RWPE1 (cell line): ENCODE data around the gene DEXI.
"Not testable (repeated sequence)": the region's sequence is repeated elsewhere in the genome, so short reads cannot be mapped to it uniquely, and the experiment has no call there.

Source experiments
- CTCF ChIA-PET: fragments of 350-600 bp; sonication (Branson Sonifier 250); formaldehyde crosslinking; extraction: SDS; loops from one replicate; lab custom pipeline; 2021; lab: Yijun Ruan, JAX
- POLR2A ChIA-PET: fragments of 400-600 bp; formaldehyde crosslinking; extraction: SDS; loops from one replicate; lab custom pipeline; 2020; ENCODE audit warnings: antibody characterized with exemption; ENCODE audit not compliant: low non-redundant PET; lab: Yijun Ruan, JAX
- DNase-seq: peaks from one replicate; pipeline ENCODE4 v3.0.0; 2012; ENCODE audit warnings: low spot score
- H3K27ac ChIP-seq: fragments of 450-650 bp; 2 replicates; pipeline ENCODE4 v1.5.1; 2017
- TF ChIP-seq, protein P1 (sequence below): fragments of 450-650 bp; conservative IDR thresholded peaks from 2 replicates; pipeline ENCODE4 v1.5.1; 2017; ENCODE audit warnings: low read depth, mild to moderate bottlenecking

The DEXI gene

DNA sequence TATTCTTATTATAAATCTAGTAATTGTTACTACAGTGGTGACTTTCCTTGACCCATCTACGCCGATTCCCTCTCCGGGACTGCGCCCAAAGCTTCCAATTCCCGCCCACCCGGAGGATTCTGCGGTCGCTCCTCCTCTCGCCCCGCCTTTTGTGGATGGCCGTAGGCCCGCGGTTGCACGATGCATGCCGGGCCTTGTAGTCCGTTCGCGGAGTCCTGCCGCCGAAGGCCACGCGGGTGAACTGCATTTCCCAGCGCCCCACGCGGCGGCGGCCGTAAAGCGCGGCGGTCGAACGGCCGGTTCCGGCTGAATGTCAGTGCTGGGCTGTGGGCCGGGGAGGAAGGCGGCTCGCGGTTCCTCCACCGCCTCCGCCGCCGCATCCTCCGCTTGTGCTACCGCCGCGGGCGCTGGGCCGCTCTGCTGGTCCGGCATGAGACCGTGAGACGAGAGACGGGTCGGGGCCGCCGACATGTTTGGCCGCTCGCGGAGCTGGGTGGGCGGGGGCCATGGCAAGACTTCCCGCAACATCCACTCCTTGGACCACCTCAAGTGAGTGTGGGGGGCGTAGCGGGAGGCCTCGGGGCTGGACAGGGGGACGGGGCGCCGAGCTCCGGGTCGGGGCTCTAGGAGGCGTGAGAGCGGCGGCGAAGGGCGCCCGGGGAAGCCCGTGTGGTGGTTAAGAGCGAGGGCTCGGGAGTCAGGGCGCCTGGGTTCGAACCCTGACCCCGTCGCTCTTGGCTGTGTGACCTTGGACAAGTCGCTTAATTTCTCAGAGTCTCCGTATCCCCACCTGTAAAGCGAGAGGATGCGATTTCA, 2.2 kb upstream of the DEXI start, which contains the start of gene CLEC16A:
TSS of gene CLEC16A (plus strand) at position 316 of the 816 bp plus-strand sequence. CDS start at position 470, 154 bp downstream.
- TF ChIP-seq, protein P1, sequence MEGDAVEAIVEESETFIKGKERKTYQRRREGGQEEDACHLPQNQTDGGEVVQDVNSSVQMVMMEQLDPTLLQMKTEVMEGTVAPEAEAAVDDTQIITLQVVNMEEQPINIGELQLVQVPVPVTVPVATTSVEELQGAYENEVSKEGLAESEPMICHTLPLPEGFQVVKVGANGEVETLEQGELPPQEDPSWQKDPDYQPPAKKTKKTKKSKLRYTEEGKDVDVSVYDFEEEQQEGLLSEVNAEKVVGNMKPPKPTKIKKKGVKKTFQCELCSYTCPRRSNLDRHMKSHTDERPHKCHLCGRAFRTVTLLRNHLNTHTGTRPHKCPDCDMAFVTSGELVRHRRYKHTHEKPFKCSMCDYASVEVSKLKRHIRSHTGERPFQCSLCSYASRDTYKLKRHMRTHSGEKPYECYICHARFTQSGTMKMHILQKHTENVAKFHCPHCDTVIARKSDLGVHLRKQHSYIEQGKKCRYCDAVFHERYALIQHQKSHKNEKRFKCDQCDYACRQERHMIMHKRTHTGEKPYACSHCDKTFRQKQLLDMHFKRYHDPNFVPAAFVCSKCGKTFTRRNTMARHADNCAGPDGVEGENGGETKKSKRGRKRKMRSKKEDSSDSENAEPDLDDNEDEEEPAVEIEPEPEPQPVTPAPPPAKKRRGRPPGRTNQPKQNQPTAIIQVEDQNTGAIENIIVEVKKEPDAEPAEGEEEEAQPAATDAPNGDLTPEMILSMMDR = no peak
- H3K27ac ChIP-seq = peak within 1 kb of the TSS; percentile 63
- CTCF ChIA-PET = interaction anchor here (0.6 to 2.0 kb wide), 2 partner anchors 10 to 19 kb away, joined by 4 to 7 read pairs; no protein-coding TSS in a partner anchor
- POLR2A ChIA-PET = interaction anchor here (0.6 kb wide), 1 partner anchor 86 kb away, joined by 3 read pairs; no protein-coding TSS in a partner anchor
- DNase-seq = peak; percentile 95

DNA sequence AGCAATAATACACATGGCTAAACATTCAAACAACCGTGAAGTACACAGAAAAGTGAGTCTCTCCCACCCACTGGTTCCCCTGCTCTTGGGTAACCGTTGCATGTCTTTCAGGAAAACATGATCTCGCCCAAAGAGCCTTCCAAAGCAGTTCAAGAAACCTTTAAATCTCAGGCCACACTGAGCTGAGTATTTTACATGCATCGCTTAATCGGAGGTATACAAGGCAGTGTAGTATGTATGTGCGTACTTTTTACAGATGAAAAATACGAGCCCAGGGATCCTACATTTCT, 741 bp upstream of the DEXI start:
- POLR2A ChIA-PET = no interaction called here
- TF ChIP-seq, protein P1 = no peak
- CTCF ChIA-PET = interaction anchor here (0.9 kb wide), 1 partner anchor 312 kb away, joined by 4 read pairs; no protein-coding TSS in a partner anchor
- peak overlapping the region; percentile 74; the same call in 1 of the 2 replicates for H3K27ac ChIP-seq
- DNase-seq = no peak

DNA sequence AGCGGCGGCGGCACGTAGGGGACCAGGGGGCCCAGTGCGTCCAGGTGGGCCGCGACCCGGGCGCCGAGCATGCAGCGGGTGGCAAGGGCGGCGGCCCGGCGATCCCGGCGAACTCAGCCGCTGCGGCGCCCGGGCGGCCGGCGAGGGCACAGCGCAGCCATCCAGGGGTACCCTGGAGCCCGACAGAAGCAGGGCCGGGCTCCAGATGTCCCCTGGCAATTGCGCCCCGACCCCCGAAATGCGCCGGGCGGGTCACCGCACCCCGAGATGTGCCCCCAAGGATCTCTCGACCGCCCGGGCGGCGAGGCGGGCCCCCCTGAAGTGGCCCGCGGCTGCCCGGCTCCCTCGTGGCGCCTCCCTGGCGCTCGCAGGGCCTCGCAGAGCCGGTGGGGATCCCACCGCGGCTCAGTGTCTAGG, 325 bp downstream of the DEXI start:
- CTCF ChIA-PET, POLR2A ChIA-PET, DNase-seq: not testable (repeated sequence)
- peak overlapping the region; percentile 74 for H3K27ac ChIP-seq

DNA sequence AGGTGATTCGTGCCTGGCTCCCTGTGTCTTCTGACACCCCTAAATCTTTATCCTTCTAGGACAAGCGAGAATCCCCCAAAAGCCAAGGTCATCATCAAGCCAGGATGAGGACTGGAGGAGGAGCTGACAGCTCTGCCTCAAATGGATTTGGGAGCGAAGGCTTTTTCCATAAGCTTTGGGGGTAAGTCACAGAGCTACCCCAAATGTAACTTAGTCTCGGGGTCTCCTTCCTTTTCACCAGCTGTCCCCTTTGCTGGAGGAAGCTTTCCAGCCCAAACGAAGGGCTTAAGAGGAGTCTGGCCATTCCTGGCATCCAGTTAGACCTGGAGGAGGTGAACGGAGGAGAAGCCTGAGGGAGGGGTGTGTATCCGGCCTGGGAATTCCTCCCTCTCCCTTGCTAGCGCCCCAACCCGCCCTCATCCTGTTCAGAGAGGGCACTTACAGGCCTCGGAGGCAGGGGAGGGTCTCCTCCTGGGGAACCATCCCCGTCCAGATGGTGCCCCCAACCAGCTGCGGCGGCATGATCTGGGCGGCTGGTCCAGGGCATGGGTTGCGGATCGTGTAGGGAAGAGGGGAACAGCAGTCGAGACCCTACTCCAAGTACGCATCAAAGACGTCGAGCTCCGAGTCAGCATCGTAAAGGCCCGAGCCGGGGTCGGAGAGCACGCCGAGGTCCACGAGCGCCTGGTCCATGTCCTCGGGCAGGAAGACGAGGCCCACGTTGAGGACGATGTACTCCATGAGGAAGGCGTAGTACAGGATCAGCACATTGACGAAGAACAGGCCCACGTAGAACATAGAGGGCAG, 938 bp downstream of the DEXI start:
- POLR2A ChIA-PET = no interaction called here
- peak; percentile 53 for DNase-seq
- peak overlapping the region; percentile 74 for H3K27ac ChIP-seq
- TF ChIP-seq, protein P1 = no peak
- CTCF ChIA-PET = interaction anchor here (0.6 kb wide), 1 partner anchor 361 kb away, joined by 3 read pairs; the partner anchor contains the start of gene EMP2

DNA sequence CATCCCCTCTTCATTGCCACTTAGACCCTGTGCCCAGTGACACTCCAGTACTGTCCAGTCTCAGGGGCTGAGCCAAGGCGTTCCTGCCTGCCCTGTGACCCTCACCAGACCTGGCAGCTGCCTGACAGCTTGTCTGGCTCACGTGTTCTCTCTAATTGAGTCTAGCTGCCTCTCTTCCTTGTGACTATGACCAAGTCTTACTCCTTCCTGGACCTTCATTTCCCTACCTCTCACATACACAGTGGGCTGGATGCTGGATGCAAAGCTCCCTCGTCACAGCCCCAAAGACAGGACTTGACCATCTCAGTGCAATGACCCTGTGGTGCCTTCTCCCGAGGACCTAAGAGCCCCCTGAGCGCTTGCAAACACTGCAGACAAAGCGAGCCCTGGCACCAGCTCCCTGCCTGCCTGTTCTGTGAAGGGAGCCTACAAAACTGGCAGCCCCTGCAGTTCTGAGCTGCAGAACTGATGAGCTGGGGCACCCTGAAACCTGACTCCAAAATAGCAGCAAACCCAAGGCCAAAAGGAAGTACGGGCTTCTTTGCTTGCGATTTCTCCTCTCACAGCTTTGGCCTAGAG, 1.7 kb downstream of the DEXI start:
- ChIA-PET POLR2A (interaction anchor here (0.5 kb wide), 1 partner anchor 107 kb away, joined by 3 read pairs; no protein-coding TSS in a partner anchor), CTCF (interaction anchor here (0.6 kb wide), 1 partner anchor 360 kb away, joined by 3 read pairs; the partner anchor contains the start of gene EMP2)
- TF ChIP-seq, protein P1 = no peak
- no peak for DNase-seq
- H3K27ac ChIP-seq = peak overlapping the region; percentile 74

DNA sequence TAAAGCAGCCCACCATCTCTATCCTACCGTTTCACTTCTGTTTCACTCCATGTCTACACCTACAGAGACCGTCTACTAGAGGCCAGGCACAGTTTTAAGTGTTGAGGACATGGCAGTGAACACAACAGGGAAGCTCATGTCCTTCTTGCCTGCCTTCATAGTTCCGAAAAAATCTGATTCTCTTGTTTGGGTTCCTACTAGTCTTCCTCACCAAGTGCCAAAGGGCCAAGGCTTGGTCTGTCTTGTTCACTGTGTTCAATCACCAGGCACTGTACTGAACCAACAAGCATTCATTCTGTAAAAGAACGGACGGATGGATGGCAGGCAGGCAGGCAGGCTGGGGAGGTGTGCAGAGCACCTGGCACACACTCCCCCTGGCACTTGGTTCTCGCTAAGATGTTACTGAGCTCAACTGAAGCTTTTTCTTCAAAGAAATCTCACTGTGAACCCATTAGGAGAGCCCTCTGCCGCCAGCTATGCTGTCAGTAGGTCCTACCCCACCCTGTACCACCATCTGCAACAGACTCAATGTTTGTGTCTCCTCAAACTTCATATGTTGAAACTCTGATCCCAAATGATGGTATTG, 2.5 kb downstream of the DEXI start:
- CTCF ChIA-PET = no interaction called here
- TF ChIP-seq, protein P1 = no peak
- POLR2A ChIA-PET = interaction anchor here (0.5 kb wide), 1 partner anchor 106 kb away, joined by 3 read pairs; no protein-coding TSS in a partner anchor
- H3K27ac ChIP-seq = no peak overlapping the region
- no peak for DNase-seq
